Left ventricle myocardium superior (tissue), 1 donor: Measurements from ENCODE around the gene CCDC116. TPM values are rescaled to one million over a fixed set of nuclear protein-coding genes. Genes with fewer than 3 reads are reported as not detected.
"Not testable (repeated sequence)": the region's sequence is repeated elsewhere in the genome, so short reads cannot be mapped to it uniquely, and the experiment has no call there.

Source experiments
- ATAC-seq: fragments of 200-7000 bp; cut with Tn5 transposase; one replicate; pipeline ENCODE4 v1.9.1; 2020; ENCODE audit warnings: mild to moderate bottlenecking, moderate library complexity
- DNase-seq: peaks from one replicate; pipeline ENCODE4 v3.0.0-alpha.2; 2020
- intact Hi-C: fragments of 100-400 bp; cut with micrococcal nuclease; formaldehyde crosslinking; loops from one replicate; pipeline ENCODE4 v1.11.0; 2022
- total RNA-seq: library from RNA; stranded (reverse); fragmentation: NEBNext Ultra II Directional; extraction: Animal tissue kit (Norgen Biotek cat#: 25700); gene quantifications from one replicate; pipeline ENCODE4 v1.2.1, GENCODE V29; 2021
- donor health status: DM: no; HTN: yes; CAD: no; lungs with severe emphysema.

Gene CCDC116
- total RNA-seq, 1 donor from 2014 or later: not detected

DNA sequence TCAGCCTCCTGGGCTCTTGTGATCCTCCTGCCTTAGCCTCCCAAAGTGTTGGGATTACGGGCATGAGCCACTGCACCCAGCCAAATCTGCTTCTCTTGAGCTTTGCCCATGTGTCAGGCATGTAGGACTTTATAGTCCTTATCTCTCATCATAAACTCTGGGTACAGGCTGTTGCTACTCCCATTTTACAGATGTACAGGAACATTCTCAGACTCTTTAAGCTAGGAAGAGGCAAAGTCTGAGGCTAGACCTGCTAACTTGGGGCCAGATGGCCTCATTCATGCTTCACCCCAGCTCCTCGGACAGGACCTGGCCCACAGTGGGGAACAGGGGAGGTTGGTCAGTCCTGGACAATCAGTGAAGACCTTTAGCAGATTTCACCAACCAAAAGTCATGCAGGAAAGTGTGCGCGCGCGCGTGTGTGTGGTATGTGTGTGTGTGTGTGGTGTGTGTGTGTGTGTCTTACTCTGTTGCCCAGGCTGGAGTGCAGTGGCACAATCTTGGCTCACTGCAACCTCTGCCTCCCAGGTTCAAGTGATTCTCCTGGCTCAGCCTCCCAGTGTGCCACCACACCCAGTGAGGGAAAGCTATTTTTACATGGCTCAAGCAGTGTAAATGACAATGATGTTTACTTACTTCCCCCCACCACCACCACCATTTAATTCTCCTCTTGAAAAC is 26.5 kb upstream of the CCDC116 start:
- no peak for DNase-seq
- ATAC-seq: no peak
- intact Hi-C loops: no loop called here

DNA sequence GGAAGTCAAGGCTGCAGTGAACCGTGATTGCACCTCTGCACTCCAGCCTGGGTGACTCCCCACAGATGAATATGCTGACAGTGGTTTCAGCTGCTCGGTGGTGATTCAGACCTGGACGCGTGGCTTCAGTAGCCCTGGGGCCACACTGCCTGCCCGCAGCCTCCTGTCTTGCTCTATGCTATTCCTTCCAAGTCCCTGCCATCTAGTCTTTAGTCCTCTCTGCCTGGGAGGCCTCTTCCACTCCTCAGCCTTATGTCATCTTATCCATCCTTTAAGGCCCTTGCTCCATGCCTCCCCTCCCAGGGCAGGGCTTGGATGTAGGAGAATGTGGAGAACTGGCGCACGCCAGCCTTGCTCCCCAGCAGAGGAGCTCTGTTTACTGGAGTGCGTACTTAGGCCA is 25.8 kb upstream of the CCDC116 start:
- ATAC-seq: no peak
- no peak for DNase-seq
- intact Hi-C loops: no loop called here

DNA sequence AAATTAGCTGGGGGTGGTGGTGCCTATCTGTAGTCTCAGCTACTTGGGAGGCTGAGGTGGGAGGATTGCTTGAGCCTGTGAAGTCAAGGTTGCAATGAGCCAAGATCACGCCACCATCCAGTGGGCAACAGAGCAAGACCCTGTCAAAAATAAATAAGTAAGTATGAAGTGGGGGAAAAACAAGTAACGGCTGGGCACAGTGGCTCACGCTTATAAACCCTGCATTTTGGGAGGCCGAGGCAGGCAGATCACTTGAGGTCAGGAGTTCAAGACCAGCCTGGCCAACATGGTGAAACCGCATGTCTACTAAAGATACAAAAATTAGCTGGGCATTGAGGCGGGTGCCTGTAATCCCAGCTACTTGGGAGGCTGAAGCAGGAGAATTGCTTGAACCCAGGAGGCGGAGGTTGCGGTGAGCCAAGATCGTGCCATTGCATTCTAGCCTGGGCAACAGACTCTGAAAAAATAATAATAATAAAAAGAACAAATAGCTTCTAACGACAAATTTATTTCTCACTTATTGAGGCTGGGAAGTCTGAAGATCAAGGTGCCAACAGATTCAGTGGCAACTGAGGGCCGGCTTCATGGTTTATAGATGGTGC is 22.9 kb upstream of the CCDC116 start:
- ATAC-seq, intact Hi-C loops, DNase-seq: not testable (repeated sequence)

DNA sequence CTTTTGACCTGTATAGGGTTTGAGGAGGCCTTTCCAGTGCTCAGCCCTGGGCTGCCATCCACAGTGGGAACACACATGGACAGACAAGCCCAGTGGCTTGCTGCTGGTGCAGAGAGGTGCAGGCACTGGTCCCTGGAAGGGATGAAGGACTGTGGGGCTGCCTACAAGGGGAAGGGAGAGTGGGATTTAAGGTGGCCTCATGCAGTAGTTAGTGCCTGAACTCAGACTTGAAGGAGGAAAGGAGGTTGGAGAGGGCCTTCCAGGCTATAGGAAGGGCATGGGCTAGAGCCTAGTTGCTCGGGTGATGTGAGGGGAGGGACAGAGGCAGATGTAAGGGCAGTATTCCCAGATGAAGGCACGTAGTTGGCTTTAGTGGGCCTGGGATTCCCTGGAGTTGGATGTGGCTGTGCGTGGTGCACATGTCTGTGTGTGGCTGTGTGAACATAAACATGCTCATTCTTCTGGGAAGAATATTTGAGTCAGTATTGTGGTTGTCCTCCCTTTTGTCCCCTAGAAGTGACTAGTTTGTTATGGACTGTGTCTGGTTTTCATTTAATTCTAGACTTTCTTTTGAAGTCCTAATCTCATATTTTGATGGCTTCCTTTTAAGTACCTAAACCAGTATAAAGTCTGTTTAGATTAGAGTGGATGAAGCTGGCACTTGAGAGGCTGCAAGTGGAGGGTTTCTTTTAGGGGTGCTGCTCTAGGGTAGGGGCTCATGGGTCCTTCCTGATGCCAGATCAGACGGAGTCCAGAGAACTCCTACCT is 21.2 kb upstream of the CCDC116 start:
- ATAC-seq (no peak), DNase-seq (no peak)
- intact Hi-C loops: no loop called here

DNA sequence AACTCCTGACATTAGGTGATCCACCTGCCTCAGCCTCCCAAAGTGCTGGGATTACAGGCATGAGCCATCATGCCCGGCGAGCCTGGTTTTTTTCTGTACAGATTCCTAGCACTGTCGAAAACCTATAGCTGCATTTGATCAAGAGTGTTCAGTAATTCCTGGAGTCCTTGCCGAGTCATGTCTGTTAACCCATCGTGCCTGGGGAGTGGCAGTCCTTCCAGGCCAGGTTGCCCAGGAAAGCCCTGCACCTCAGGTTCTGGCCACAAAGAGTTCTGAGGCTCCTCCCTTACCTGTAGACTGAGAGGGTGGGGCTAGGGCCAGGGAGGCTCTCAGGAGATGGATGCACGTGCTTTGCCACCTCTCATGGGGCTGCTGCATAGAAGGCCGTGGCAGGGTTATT is 19.7 kb upstream of the CCDC116 start:
- intact Hi-C loops: no loop called here
- ATAC-seq: no peak

DNA sequence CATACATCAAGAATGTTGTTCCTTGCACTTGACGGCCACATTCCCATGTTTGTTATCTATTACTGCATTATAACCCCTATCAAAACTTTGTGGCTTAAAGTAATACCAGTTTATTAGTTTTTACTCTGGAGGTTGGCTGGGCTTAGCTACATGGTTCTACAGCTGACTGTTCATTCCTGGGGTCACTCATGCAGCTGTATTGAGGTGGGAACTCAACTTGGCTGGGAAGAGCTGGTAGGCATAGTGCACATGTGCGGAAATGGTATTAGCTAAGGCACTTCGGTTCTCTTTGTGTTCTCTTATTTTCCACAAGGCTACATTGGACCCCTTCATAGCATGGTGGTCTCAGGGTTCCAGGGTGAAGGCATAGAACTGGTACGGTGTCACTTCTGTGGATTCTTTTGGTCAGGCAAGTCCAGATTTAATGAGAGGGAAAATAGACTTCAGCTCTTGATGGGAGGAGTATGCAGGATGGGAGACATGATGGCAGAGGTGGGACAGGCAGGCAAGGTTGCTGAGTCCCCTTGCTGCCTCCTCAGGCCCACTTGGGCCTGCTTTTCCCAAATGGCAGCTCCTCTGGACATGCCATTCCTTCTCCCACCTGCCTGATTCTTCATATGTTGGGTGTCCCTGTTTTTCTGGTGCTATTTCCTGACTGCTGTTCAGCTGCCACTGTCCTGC is 18.9 kb upstream of the CCDC116 start:
- DNase-seq (no peak), ATAC-seq (no peak)
- intact Hi-C loops: no loop called here

More for the DNA sequence above, 19.7 kb upstream of the CCDC116 start:
- no peak for DNase-seq

DNA sequence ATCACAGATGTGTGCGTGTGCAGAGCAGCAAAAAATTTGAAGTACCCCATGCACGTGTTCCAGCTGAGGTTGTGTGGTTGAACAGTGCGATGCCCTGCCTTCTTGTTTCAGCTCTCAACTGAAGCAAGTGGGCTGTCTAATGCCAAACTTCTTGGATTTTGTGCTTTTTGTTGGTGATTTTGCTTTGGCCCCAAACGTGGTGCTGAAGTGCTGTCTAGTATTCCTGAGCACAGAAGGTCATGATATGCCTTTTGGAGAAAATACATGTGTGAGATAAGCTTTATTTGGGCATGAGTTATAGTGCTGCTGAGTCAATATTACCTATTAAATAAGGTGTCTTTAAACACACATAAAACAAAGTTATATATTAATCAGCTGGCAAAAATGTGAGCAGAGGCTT is 16.8 kb upstream of the CCDC116 start:
- no peak for ATAC-seq
- intact Hi-C loops: no loop called here

DNA sequence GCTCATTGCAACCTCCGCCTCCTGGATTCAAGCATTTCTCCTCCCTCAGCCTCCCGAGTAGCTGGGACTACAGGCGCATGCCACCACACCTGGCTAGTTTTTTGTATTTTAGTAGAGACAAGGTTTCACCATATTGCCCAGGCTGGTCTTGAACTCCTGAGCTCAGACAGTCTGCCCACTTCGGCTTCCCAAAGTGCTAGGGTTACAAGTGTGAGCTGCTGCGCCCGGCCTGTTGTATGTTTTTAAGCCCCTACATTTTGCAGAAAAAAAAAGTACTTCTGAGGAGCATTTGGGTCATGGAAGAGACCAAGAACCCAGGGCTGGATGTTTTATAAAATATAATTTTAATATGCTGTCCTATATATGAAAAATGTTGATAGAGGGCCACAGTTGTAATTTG is 15.2 kb upstream of the CCDC116 start:
- DNase-seq, intact Hi-C loops, ATAC-seq: not testable (repeated sequence)

More for the DNA sequence above, 16.8 kb upstream of the CCDC116 start:
- no peak for DNase-seq

DNA sequence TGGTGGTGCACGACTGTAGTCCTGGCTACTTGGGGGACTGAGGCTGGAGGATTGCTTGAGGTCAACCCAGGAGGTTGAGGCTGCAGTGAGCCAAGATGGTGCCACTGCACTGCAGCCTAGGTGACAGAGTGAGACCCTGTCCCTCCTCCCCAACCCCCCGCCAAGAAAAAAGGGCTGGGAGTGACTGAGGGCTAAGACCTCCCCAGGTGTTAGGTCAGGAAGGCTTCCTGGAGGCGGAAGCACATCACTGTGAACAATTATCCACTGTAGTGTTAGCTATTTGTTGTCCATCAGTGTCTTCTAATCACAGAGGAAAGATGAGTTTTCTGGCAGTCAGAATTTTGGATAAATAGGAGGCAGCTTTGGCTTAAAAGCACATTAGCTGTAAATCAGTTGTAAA is 11.5 kb upstream of the CCDC116 start:
- ATAC-seq: no peak
- intact Hi-C loops: no loop called here
- no peak for DNase-seq

DNA sequence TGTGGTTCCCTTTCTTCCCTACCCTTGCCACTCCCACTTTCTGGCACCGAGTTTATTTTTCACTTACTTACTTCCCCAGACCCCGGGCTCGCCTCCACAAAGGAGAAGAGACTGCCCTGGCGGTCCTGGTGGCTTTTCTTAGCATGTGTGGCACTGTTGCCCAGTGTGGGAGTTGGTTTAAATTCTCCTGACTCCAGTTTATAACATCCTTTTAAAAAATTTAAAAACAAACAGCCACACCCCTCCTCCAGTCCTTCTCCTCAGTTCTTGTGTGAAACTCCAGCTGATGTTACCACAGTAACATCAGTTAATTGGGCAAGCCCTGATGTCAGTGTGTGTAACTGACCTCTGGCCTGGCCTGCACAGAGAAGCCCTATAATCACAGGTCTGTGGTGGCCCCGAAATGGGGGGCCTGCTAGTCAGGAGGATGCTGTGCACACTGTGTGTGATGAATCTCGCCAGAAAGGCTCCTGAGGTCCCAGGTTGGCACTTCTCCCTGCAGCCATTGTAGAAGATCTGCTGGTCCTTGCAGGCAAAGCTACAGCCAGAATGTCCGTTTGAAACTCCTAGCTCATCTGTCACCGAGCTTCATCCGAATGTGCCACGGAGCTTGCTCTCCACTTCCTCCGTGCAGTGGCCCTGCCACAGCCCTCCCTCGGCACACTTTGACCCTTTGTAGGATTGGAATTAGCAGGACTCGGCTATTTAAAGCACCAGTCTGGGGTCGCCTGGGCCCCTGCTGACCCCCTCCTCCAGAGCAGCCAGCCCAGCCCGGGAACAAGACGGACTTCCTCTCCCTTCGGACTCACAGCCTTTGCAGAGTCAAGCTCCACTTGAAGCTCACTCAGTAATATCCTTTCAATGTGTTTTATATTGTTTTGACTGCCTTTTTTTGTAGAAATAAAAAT is 10.3 kb upstream of the CCDC116 start:
- ATAC-seq: no peak
- DNase-seq: no peak
- intact Hi-C loops: no loop called here

DNA sequence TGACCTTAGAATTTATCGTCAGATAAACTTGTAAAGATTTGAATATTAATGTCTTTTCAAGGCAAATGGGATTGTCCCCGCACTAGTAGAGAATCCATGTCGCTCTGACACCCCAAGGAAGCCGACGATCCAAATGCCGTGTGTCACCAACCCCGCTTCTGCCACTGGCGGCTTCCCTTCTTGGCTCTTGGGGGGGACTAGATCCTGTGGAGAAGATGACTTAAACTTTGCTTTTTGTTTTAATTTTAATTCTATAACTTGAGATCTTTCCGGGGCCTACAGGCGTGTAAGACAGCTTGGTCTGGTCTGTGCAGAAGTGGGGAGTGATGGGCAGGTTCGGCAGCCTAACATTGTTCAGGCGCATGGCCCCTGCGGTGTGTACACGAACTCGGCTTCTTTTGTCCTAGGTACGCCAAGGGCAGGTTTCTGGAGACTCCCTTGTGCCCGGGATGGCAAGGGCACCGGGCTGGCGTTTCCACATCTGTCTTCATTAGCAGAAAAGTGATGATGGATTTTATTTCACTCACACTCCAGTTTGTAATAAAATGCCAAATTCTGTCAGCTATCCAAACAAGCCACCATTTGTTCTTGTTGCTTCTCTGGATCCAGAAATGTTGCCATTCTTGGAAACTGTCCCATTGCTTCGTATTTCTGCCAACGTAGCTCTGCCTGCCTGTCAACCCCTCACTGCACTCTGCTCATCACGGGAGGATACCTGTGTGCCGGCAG is 9.5 kb upstream of the CCDC116 start:
- intact Hi-C loops: no loop called here
- ATAC-seq: no peak
- no peak for DNase-seq

DNA sequence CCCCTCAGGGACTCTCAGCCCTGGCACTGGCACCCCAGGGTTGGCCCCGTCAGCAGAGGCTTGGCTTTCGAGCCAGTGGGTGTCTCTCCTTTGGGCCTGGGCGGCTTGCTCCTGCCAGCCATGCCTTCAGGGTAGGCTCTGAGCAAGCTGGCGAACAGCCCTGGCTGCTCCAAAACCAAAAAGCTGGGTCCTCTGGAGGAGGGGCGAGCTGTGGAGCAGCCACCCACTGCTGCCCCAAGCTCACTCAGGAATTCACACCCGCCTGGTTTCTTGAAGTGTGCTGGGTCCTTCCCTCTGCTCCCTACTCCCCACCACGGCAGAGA is 9.0 kb upstream of the CCDC116 start:
- ATAC-seq (peak; percentile 8), DNase-seq (no peak)
- intact Hi-C loops: no loop called here

DNA sequence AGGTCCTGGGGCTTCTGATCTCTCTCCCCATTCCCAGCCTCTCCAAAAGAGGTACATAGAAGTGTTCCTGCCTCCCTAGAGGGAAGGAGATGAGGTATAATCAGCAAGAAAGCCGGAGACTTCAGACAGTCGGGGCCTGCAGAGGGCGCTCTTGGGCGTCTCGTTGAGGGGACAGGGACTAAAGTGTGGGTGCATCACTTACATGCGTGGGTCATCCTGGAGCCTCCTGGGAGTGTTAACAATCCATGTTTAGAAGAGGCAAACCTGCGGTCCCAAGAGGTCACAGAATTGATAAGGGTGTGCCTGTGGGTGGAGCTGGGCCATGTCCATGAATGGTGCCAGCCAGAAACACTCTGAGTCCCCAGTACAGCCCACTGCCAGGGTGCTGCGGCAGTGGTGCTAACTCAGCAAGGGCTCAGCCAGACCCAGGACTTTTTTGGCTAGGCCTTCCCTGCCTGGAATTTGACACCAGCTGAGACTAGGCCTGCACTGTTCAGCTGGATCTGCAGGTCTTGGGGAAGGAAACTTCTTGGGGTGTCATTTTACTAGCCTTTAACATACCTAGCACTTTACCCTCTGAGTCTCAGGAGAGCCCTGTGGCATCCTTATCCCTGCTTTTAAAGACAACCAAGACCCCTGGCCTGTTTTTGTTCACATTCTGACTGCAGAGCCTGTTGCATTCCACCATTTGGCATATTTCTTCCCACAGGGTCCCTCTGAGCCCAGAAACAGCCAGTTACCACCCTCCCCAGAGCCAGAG is 8.3 kb upstream of the CCDC116 start:
- intact Hi-C loops: no loop called here
- DNase-seq: peak; percentile 58
- peak; percentile 65 for ATAC-seq

DNA sequence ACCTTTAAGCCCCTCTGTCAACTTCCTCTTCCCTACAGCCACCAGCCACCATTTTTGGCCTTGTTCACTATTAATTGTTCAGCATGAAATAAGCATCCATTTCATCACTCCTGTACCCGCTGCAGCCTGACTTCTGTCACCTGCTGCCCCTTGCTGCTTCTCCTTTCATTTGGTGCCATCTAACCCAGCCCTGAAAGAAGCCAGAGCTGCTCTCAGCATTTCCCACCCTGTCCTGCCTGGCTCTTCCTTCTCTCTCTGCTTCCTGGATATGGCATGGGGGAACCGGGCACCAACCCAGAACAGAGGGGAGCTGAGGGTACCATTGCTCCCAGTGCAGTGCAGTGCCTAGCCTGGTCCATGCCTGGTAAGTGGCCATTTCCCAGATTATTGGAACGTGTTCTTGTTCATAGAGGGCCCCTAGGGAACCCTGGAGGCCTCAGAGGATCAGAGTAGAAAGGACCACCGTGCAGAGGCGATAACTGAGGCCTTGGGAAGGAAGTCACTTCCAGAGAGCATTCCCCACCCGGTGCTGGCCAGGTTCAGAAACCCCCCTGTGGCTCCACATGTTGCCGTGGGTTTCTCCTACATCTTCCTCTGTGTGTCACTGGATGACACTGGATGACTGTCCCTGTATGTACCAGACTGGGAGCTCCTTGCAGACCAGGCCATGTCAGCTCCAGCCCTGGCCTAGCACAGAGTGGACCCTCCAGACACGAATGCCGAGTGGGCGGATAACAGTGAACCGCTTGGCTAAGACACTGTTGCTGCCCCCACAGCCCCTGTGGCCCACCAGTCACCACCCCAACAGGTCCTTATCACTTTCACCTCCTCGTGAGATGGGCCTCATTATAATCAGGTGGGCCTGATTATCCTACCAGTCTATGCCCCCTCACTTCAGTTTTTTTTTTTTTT is 7.4 kb upstream of the CCDC116 start:
- ATAC-seq: no peak
- intact Hi-C loops: no loop called here
- DNase-seq: no peak

DNA sequence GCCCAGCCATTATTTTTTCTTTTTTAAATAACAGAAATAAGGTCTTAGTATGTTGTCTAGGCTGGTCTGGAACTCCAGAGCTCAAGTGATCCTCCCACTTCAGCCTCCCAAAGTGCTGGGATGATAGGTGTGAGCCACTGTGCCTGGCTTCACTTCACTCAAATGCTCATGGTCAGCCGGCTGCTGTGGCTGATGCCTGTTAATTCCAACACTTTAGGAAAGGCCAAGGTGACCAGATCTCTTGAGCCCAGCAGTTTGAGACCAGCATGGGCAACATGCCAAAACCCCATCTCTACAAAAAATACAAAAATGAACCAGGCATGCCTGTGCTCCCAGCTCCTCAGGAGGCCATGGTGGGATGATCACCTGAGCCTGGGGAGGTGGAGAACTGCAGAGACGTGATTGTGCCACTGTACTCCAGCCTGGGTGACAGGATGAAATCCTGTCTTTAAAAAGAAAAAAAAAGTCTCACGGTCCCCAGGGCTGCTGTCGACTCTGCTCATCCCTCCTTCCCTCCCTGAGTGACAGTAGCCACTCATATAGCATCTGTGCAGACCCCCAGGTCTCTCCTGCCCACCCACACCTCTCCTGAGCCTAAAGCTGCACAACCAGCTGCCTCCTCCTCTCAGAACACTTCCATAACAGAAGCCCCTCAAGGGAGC is 6.4 kb upstream of the CCDC116 start:
- DNase-seq: no peak
- ATAC-seq: no peak
- intact Hi-C loops: no loop called here

DNA sequence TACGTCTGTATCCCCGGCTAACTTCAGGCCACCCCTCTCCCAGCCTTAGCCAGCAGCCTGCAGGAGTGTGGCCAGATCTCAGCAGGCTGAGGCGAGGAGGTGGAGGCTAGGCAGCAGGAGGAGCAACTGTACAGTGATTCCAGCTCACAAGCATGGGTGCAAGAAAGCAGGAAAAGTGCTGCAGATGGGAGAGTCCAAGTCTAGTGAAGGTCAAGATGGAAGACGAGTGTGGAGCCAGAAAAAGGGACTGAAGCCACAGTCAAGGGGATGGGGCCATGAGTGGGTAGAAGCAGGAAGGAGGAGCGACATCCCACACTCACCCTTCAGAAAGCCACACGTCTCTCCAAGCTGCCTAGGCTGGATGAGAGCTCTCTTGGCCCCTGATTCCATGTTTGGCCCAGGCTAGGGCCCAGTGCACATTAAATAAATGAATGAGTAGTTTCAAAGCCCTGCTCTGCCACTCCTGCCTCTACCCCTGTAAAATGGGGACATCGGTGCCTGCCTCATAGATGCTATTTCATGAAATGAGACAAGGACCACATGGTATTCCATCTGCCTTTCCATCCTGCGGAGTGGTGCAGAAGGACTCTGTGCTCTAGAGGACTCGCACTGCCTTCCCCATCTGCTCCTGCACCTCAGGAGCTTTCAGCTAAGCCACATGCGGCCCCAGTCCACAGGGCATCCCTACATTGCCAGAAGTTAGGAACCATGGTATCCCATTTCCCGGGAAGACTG is 5.7 kb upstream of the CCDC116 start:
- ATAC-seq (no peak), DNase-seq (no peak)

More for the DNA sequence above, 5.7 kb upstream of the CCDC116 start:
- intact Hi-C loops: no loop called here
